ENCODE results near the gene TTC39B. TPM values are rescaled to one million over a fixed set of nuclear protein-coding genes. Genes with fewer than 3 reads are reported as not detected.
A peak's percentile ranks its signal among the peaks of the same experiment; 100 is the strongest.

TTC39B gene
- total and polyA plus RNA-seq, 3 experiments from 2014 or later = 6.9 to 12.1 (median 11.3) TPM

GRCh38 chr9:15127831-15128230 lies 179.2 kb downstream of the TTC39B start:
- Mint-ChIP-seq H3K4me1 (peaks cover 0 to under 1% (median 0%) of the 10 kb centered on the region in 3 donors), H3K4me3 (no peak overlapping the region), H3K9me3 (no peaks in the 10 kb centered on the region), H3K27ac (no peak overlapping the region), H3K36me3 (no peaks in the 10 kb centered on the region), H3K27me3 (peaks cover 6 to 12% of the 10 kb centered on the region in 2 donors)
- POLR2A ChIA-PET = no interaction called here
- no peaks in the 10 kb centered on the region for H3K27me3 ChIP-seq (ENCODE audit: insufficient read depth, low read length, poor library complexity, severe bottlenecking)
- no peak overlapping the region for H3K4me3 ChIP-seq (ENCODE audit: low read length)
- no peak for DNase-seq
- no peaks in the 10 kb centered on the region for H3K9me3 ChIP-seq (ENCODE audit: low read length)
- no peaks in the 10 kb centered on the region for H3K4me1 ChIP-seq (ENCODE audit: insufficient read depth, low read length)
- no peaks in the 10 kb centered on the region for H3K36me3 ChIP-seq (ENCODE audit: insufficient read depth, low read length)
- H3K27ac ChIP-seq (ENCODE audit: low read depth, low read length) = no peak overlapping the region
- CTCF ChIA-PET = no interaction called here

GRCh38 chr9:15121630-15122029 lies 185.4 kb downstream of the TTC39B start:
- DNase-seq = peak in 1 of 5 donors; percentile 8
- H3K4me3 ChIP-seq (ENCODE audit: low read length) = no peak overlapping the region
- Mint-ChIP-seq H3K9me3 (no peaks in the 10 kb centered on the region), H3K27ac (peak overlapping the region in 2 of 8 donors; percentile 2 to 54), H3K27me3 (peaks cover 9 to 15% of the 10 kb centered on the region in 2 donors), H3K4me1 (peaks cover 6 to 14% (median 10%) of the 10 kb centered on the region in 3 donors), H3K36me3 (no peaks in the 10 kb centered on the region), H3K4me3 (no peak overlapping the region)
- H3K36me3 ChIP-seq (ENCODE audit: insufficient read depth, low read length) = no peaks in the 10 kb centered on the region
- H3K9me3 ChIP-seq (ENCODE audit: low read length) = no peaks in the 10 kb centered on the region
- H3K27ac ChIP-seq (ENCODE audit: low read depth, low read length) = no peak overlapping the region
- peaks cover 12% of the 10 kb centered on the region for H3K4me1 ChIP-seq (ENCODE audit: insufficient read depth, low read length)
- ChIA-PET CTCF (interaction anchor here (1.1 kb wide), 1 partner anchor 13 kb away, joined by 3 read pairs; no protein-coding TSS in a partner anchor), POLR2A (no interaction called here)
- no peaks in the 10 kb centered on the region for H3K27me3 ChIP-seq (ENCODE audit: insufficient read depth, low read length, poor library complexity, severe bottlenecking)

- peaks cover 3% of the 10 kb centered on the region for H3K4me1 ChIP-seq (ENCODE audit: insufficient read depth, low read length)
- Mint-ChIP-seq H3K27me3 (peaks cover 9 to 28% of the 10 kb centered on the region in 2 donors), H3K36me3 (no peaks in the 10 kb centered on the region), H3K9me3 (no peaks in the 10 kb centered on the region), H3K4me3 (no peak overlapping the region), H3K4me1 (peaks cover under 1 to 1% (median under 1%) of the 10 kb centered on the region in 3 donors), H3K27ac (no peak overlapping the region)
- no peak overlapping the region for H3K27ac ChIP-seq (ENCODE audit: low read depth, low read length)
- no peaks in the 10 kb centered on the region for H3K9me3 ChIP-seq (ENCODE audit: low read length)
- H3K4me3 ChIP-seq (ENCODE audit: low read length) = no peak overlapping the region
- ChIA-PET POLR2A (no interaction called here), CTCF (interaction anchor here (0.9 kb wide), 1 partner anchor 19 kb away, joined by 3 read pairs; no protein-coding TSS in a partner anchor)
- no peak for DNase-seq
- no peaks in the 10 kb centered on the region for H3K27me3 ChIP-seq (ENCODE audit: insufficient read depth, low read length, poor library complexity, severe bottlenecking)
- no peaks in the 10 kb centered on the region for H3K36me3 ChIP-seq (ENCODE audit: insufficient read depth, low read length)
These were observed 190.9 kb downstream of the TTC39B start for GRCh38 chr9:15116130-15116580.

- DNase-seq = no peak
- H3K9me3 ChIP-seq (ENCODE audit: low read length) = no peaks in the 10 kb centered on the region
- H3K36me3 Mint-ChIP-seq = no peaks in the 10 kb centered on the region
These were observed 191.3 kb downstream of the TTC39B start for GRCh38 chr9:15115702-15116101.

GRCh38 chr9:15115041-15115440 lies 192.0 kb downstream of the TTC39B start:
- peaks cover 9 to 28% of the 10 kb centered on the region in 2 donors for H3K27me3 Mint-ChIP-seq
- H3K4me1 Mint-ChIP-seq = no peaks in the 10 kb centered on the region
- no peak overlapping the region for H3K27ac ChIP-seq (ENCODE audit: low read depth, low read length)
- H3K4me1 ChIP-seq (ENCODE audit: insufficient read depth, low read length) = no peaks in the 10 kb centered on the region
- DNase-seq = no peak
- no peaks in the 10 kb centered on the region for H3K36me3 Mint-ChIP-seq
- H3K9me3 ChIP-seq (ENCODE audit: low read length) = no peaks in the 10 kb centered on the region
- H3K9me3 Mint-ChIP-seq = no peaks in the 10 kb centered on the region
- no peaks in the 10 kb centered on the region for H3K36me3 ChIP-seq (ENCODE audit: insufficient read depth, low read length)
- POLR2A ChIA-PET = no interaction called here
- no peak overlapping the region for H3K27ac Mint-ChIP-seq
- no peak overlapping the region for H3K4me3 Mint-ChIP-seq
- CTCF ChIA-PET = no interaction called here
- no peaks in the 10 kb centered on the region for H3K27me3 ChIP-seq (ENCODE audit: insufficient read depth, low read length, poor library complexity, severe bottlenecking)
- H3K4me3 ChIP-seq (ENCODE audit: low read length) = no peak overlapping the region

More at GRCh38 chr9:15115702-15116101, 191.3 kb downstream of the TTC39B start:
- POLR2A ChIA-PET = no interaction called here
- no peaks in the 10 kb centered on the region for H3K4me1 ChIP-seq (ENCODE audit: insufficient read depth, low read length)
- no peak overlapping the region for H3K4me3 Mint-ChIP-seq
- H3K4me1 Mint-ChIP-seq = no peaks in the 10 kb centered on the region
- H3K27ac Mint-ChIP-seq = no peak overlapping the region
- H3K27ac ChIP-seq (ENCODE audit: low read depth, low read length) = no peak overlapping the region
- no peak overlapping the region for H3K4me3 ChIP-seq (ENCODE audit: low read length)
- no peaks in the 10 kb centered on the region for H3K36me3 ChIP-seq (ENCODE audit: insufficient read depth, low read length)
- H3K9me3 Mint-ChIP-seq = no peaks in the 10 kb centered on the region
- CTCF ChIA-PET = interaction anchor here (0.9 kb wide), 1 partner anchor 19 kb away, joined by 3 read pairs; no protein-coding TSS in a partner anchor
- H3K27me3 Mint-ChIP-seq = peaks cover 9 to 28% of the 10 kb centered on the region in 2 donors
- no peaks in the 10 kb centered on the region for H3K27me3 ChIP-seq (ENCODE audit: insufficient read depth, low read length, poor library complexity, severe bottlenecking)

Other genes with a start within 250 kb of the TTC39B start
- gene SNAPC3, start 115.7 kb upstream of the TTC39B start, total RNA-seq = 10 to 100 TPM; 22.8 to 26.8 TPM
- gene SNAPC3, start 115.7 kb upstream of the TTC39B start, polyA plus RNA-seq = 14.9 TPM
- 10 to 100 TPM; 82.2 to 86.3 TPM for gene PSIP1, start 203.8 kb upstream of the TTC39B start, total RNA-seq
- 129 TPM for gene PSIP1, start 203.8 kb upstream of the TTC39B start, polyA plus RNA-seq
- gene CCDC171, start 245.8 kb upstream of the TTC39B start, total RNA-seq = 1 to 10 TPM; 1.8 to 2.3 TPM
- gene CCDC171, start 245.8 kb upstream of the TTC39B start, polyA plus RNA-seq = 0.62 TPM

Measured in CD8-positive, alpha-beta memory T cell (primary cell).